Myocyte (in vitro differentiated cells): Measurements from ENCODE around the gene GTF3A. TPM values are rescaled to one million over a fixed set of nuclear protein-coding genes. Genes with fewer than 3 reads are reported as not detected.

Source experiments
- total RNA-seq: library from RNA; depleted of rRNA; stranded (reverse); fragments of >200 nt; gene quantifications from 2 replicates; pipeline ENCODE4 v1.2.3, GENCODE V29; 2014

GTF3A gene
- total RNA-seq, 1 donor from 2014 or later: 279 TPM

Other genes with a start within 250 kb of the GTF3A start
- 773 and 936 TPM in 2 replicates for gene RPL21, start 173.1 kb upstream of the GTF3A start, total RNA-seq
- 2.9 and 4.7 TPM in 2 replicates for gene RASL11A, start 153.8 kb upstream of the GTF3A start, total RNA-seq
- gene MTIF3, start 25.9 kb downstream of the GTF3A start, total RNA-seq: 50.2 and 89.3 TPM in 2 replicates
- 7.2 and 8.9 TPM in 2 replicates for gene LNX2, start 195.9 kb downstream of the GTF3A start, total RNA-seq
- gene POLR1D, start 197.3 kb downstream of the GTF3A start, total RNA-seq: 93.6 and 112 TPM in 2 replicates